Hematopoietic multipotent progenitor cell treated with erythropoietin and hydrocortisone succinate and interleukin-3 and kit ligand, for 15 days (in vitro differentiated cells): ENCODE measurements around the gene SEC14L1.

Experiments
- DNase-seq: peaks from one replicate; pipeline ENCODE4 v3.0.0-alpha.2; 2015; ENCODE audit warnings: low spot score

The SEC14L1 gene

DNA sequence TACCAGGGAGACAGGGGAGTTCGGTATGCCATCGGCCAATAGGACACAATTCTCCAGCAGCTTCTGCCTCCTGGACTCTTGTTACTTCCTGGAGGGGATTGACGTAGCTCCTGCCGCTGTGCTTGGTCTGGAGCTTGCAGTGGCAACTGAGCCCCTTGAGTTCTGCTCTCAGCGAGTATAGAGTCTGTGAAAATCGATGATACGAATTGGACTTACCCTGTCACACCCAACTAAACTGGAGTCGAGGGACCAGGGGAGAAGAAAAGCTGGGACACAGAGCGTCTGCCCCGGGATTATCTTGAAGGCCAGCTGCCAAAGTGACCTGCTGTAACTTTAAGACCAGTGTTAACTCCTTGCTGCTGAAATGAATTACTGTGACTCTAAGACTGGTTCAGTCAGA, 22.2 kb downstream of the SEC14L1 start:
- DNase-seq, result no peak

GRCh38 chr17:77163511-77164280, 22.9 kb downstream of the SEC14L1 start:
- no peak for DNase-seq

DNA sequence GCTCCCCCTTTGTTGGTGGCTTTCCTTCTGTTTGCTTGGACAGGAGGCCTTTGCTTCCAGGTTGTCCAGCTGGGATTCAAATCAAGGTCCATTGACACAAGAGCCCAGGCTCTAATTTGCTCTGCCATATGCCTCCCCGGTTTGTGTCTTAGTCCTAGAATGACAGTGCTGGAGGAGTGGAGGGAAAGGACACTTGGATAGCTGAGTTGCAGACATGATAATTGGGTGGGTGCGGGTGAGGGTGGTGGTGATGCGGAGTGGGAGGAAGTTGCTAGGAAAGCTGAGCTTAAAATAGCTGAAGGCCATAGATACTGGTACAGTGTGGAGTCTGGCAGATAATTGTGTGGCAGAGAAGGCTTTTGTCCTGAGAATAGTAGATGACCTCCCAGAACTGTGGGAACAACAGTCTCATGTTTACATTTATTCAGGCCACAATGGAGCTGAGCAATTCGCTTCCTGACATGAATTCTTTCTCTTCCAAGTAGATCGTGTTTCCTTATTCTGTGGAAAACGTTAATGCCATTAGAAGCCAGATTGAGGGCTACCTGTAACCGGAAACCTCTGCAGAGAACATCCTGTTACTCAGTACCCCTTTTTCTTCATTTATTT, 23.8 kb downstream of the SEC14L1 start:
- DNase-seq, result no peak

DNA sequence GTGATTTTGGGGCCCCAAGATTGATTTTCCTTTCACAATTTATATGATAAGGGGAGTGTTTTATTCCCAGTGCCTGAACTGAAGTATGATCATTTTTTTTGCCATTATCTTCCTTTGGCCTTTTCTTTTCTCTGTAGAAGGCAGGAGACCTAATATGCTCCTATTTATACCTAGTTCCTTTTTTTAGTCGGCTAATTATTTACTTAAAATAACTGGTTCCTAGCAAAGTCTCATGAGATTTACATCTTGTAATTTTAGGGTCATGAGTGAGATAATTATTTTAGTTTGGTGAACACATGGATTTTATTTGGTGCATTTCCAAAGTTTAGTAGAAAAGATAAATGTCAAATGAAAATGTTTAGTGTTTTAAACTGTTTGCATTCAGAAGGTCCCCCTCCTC, 24.8 kb downstream of the SEC14L1 start:
- no peak for DNase-seq

- no peak for DNase-seq
These were observed 26.9 kb downstream of the SEC14L1 start for GRCh38 chr17:77167472-77168306.

DNA sequence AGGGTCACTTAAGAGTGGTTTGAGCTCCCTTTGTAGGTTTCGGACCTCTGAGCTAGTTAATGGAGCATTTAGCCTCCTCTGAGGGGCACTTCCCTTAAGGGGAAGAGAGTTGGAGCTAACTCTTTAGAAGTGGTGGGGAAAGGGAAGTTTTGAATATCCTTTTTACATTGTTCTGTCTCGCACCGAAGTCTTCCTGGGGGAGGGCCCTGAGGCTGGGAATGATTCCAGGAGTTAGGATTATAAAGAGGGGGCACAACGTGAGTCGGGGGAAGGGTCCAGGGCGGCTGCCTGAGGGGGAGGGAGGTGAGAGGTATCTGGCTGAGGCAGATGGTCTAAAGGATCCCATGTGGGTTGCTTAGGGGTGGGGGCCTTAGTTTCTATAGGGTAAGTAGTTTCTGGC, 32.3 kb downstream of the SEC14L1 start:
- no peak for DNase-seq

DNA sequence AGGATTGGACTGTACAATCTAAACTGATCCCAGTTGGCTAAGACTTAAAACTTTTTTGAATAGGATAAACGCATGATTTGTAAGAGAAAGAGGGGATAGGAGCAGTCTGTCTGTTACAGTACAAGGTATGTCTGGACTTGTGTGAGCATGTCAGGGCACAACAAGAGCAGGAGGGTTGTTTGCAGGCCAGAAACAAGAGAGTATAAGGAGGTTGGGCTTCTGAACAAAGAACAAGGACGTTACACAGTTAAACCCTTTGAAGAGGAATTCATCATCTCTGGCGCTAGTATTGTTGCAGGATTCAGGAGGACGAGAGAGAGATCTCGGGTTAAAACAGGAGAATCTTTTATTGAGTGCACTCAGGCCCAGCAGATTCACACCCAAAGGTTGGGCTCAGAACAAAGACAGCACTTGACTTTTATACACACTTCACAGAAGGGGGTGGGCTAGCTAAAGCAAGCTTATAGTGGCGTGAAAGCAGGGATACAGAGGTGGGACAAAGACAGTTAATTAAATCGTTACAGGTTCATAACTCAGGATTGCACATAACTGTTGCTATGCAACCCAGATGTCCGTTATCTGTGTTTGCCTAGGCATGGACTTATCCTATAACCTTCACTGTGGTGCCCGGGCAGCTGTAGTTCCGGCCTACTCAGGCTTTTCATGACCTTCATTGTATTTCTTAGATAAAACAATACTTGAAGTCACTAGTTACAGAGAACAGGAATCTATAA, 34.3 kb downstream of the SEC14L1 start:
- DNase-seq, result no peak

GRCh38 chr17:77177002-77177741, 36.4 kb downstream of the SEC14L1 start:
- no peak for DNase-seq

DNA sequence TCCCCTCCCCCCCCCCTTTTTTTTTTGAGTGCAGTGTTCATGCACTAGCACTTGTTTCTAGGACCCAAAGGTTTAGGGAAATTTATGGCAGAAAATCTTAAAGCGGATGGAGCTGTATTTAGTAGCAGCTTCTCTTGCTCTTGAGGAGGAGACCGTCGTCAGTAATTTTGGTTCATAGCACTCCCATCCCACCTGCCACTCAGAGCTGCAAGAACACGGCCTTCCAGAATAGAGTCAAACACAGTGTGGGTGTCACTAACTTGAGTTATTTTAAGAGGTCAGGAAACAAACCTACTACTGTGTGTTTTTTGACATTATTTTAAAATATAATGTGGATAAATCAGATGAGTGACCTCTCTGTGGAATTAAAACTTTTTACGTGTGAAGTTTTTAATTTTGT, 37.3 kb downstream of the SEC14L1 start:
- no peak for DNase-seq

DNA sequence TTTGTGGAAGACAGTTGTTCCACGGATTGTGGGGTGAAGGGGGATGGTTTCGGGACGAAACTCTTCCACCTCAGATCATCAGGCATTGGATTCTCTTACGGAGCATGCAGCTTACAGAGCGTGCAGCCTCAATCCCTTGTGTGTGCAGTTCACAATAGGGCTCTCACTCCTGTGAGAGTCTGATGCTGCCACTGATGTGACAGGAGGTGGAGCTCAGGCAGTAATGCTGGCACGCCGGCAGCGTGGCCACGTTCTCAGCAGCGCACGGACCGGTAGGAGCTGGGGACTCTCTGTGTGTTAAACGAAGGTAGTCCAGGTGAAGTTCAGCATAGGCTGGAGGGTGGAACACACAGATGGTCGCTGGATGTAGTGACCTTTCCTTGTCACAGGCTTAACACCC, 37.8 kb downstream of the SEC14L1 start:
- DNase-seq, result no peak

GRCh38 chr17:77180503-77181357, 40.0 kb downstream of the SEC14L1 start:
- DNase-seq, result no peak

- no peak for DNase-seq
These were observed 41.7 kb downstream of the SEC14L1 start for GRCh38 chr17:77182205-77183172.

DNA sequence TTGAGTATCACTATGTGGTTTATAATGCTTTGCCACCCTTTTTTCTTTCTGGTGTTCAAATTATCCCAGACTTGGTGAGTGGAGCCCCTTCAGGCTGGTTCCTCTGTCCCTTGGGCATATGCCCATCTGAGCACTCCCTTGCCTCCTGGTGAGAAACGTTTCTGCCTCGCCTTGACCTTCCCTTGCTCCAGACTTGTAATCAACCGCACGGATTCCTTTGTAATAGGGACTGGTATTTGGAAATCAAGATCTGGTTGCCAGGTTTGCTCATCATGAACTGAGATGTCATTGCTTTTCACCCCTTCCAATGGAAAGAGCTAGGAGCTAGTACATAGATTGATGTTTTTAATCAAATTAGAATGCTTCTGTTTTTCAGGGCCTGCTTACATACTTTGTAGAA, 43.7 kb downstream of the SEC14L1 start:
- no peak for DNase-seq

DNA sequence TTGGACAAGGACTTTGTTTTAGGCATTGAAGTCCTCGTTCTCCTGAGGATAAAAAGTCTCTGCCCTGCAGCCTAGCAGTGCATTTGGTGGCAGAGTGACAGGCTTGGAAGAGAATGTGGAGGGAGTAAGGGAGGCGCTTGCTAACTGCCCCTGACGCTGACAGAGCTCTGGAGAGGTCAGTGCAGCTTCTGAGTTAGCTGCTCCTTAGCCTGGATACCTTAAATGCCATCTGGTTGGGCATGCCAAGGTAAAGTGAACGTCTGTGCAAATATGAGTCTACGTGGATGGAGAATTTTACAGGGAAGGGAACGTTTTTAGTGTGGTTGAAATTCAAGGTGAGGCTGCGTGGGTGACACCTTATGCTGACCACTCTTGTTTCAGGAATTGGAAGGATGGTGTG, 44.4 kb downstream of the SEC14L1 start:
- no peak for DNase-seq

DNA sequence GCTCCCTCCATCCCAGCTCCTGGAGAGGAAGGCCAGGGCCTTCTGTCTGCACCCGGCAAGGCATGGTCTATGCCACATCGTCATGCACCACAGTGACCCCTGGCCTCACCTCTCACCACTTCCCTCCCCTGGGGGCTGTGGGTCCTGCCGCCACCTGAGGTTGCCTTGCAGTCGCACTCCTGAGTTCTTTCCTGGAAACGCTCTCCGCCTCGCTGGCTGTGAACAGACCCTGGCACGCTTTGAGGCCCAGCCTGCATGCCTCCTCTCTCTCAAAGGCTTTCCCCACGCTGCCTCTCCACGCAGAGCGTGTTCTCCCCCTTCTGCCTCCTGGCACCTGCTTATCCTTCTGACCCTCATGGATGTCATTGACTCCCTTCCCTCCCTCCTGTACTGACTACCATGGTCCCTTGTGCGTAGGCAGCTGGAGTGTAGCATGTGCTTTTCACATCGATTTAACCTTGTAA, 45.4 kb downstream of the SEC14L1 start:
- no peak for DNase-seq

- no peak for DNase-seq
These were observed 47.6 kb downstream of the SEC14L1 start for GRCh38 chr17:77188084-77189066.

DNA sequence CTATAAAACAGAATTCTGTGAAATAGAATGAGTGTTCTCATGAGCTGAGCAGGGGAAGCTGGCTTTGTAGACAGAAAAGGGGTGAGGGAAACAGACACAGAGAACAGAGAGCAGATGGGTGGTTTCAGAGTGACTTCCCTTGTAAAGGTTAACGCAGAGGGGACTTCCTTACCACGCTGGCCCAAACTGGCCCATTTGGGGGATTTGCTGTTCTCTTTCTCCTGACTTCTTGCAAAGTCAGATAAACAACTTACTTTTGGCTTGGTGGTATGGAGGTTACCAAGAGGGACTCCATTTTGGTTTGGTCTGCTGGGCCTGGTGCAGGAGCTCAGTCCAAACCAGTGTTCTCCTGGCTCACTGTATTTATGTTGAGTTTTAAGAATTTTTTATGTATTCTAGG, 48.4 kb downstream of the SEC14L1 start:
- DNase-seq, result no peak

GRCh38 chr17:77190576-77190975, 49.8 kb downstream of the SEC14L1 start:
- DNase-seq, result no peak
